Upper lobe of left lung (tissue), 4 donors: Measurements from ENCODE around the gene OR5D18.

Source experiments
- POLR2AphosphoS5 ChIP-seq, 2 donors: sonication (generic); formaldehyde crosslinking; IDR thresholded peaks; one replicate each; pipeline ENCODE4 v1.5.1; 2017; ENCODE audit warnings: antibody characterized with exemption in 2 of 2
- TF ChIP-seq, protein P1 (sequence below), 6 experiments: fragments of 450-650 bp in 4 of 6; fragments of 200-600 bp in 2 of 6; sonication (generic) in 2 of 6; IDR thresholded peaks; one replicate each; pipeline ENCODE4 v1.5.1; 2016 to 2019; ENCODE audit warnings: antibody characterized with exemption in 6 of 6

DNA sequence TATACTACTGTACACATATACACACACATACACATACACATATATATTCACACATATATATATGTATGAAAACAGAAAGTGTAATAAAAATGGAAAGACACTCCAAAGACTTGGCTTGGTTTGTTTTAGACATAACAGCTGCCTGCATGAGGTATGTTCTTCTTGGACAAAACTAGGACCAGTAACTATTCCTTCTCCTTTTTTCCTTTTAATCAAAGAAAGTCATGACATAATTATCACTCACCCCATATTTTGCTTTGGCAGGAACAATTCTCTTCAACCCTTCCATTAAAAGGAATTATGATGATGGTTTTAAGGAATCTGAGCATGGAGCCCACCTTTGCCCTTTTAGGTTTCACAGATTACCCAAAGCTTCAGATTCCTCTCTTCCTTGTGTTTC, 24.2 kb upstream of the OR5D18 start, which contains the start of gene OR5D14:
- TF ChIP-seq, protein P1, sequence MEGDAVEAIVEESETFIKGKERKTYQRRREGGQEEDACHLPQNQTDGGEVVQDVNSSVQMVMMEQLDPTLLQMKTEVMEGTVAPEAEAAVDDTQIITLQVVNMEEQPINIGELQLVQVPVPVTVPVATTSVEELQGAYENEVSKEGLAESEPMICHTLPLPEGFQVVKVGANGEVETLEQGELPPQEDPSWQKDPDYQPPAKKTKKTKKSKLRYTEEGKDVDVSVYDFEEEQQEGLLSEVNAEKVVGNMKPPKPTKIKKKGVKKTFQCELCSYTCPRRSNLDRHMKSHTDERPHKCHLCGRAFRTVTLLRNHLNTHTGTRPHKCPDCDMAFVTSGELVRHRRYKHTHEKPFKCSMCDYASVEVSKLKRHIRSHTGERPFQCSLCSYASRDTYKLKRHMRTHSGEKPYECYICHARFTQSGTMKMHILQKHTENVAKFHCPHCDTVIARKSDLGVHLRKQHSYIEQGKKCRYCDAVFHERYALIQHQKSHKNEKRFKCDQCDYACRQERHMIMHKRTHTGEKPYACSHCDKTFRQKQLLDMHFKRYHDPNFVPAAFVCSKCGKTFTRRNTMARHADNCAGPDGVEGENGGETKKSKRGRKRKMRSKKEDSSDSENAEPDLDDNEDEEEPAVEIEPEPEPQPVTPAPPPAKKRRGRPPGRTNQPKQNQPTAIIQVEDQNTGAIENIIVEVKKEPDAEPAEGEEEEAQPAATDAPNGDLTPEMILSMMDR (IDR thresholded peaks at IDR 0.05): no peak
- no peak for TF ChIP-seq POLR2AphosphoS5 (IDR thresholded peaks at IDR 0.05)
